GM18507 (cell line): ENCODE data around the gene SRPK2.
"Not testable (repeated sequence)": the region's sequence is repeated elsewhere in the genome, so short reads cannot be mapped to it uniquely, and the experiment has no call there.

Experiments used
- DNase-seq: peaks from one replicate; pipeline ENCODE4 v3.0.0; 2011; ENCODE audit warnings: low read depth; ENCODE audit not compliant: insufficient read length; ENCODE audit errors: extremely low spot score
- FAIRE-seq: peaks from 2 replicates; lab custom pipeline; 2011; peaks lifted over from hg19 to GRCh38; lab: Jason Lieb, UNC

SRPK2 gene

DNA sequence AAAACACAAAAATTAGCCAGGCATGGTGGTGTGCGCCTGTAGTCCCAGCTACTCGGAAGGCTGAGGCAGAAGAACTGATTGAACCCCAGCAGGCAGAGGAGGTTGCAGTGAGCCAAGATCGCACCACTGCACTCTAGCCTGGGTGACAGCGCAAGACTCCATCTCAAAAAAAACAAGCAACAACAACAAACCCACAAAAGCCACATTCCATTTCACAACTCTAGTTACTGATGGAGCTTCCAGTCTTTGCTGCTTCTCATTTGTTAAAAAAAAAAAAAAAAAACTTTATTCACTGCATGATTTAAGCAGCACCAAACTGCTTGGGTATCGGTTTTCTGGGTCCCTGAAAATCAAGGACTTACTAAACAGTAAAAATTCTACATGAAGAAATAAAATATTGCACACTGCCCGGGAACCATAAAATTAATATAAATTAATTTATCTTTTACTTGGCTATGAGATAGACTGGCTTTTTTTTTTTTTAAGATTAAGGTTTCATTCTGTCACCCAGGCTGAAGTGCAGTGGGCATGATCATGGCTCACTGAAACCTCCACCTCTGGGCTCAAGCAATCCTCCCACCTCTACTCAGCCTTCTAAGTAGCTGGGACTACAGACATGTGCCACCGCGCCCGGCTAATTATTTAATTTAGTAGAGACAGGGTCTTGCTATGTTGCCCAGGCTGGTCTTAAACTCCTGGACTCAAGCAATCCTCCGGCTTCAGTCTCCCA is 42.0 kb downstream of the SRPK2 start:
- DNase-seq (no peak), FAIRE-seq (no peak)

DNA sequence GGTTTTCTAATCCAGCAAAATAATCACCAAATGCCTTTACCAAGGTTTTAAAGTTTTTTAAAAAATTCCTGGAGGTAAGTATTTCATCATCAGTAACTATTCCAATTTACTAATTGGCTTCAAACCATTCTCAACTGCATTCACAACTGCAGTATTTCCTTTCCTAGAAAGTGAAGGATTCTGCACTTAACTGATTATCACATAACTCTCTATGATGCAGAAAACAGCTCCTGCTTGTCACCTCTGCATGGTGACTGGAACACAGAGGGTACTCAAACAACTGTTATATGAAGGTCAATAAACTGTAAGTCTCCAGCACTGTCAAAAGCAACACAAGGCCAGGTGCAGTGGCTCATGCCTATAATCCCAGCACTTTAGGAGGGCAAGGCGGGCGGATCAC is 42.6 kb downstream of the SRPK2 start:
- DNase-seq (no peak), FAIRE-seq (no peak)

DNA sequence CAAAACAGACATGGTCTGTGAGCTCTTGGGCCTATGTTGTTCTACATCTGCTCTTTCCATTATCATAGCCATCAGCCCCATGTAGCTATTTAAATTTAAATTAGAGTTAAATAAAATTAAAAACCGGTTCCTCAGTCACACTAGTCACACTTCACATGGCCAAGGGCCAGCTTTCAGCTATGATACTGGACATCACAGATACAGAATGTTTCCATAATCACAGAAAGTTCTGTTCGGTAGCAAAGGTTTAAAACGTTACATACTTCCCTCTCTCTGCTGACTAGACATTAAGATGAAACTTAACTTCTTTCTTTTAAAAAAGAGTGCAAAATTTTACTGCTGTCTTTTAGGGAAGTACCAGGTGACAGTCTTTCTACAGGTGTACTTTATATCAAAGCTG is 43.0 kb downstream of the SRPK2 start:
- DNase-seq, result no peak
- no peak for FAIRE-seq

DNA sequence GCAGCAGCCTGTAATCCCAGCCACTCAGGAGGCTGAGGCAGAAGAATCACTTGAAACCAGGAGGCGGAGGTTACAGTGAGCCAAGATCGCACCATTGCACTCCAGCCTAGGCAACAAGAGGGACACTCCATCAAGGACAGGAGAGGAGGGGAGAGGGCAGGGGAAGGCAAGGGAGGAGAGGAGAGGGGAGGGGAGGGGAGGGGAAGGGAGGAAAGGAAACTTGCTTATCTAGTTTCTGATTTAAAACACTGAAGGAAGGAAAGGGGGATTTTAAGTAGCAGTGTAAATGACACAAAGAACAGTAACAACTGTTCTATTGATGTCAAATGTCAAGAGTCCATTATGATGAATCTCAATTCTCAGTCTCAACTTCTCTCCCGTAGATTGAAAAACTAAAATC is 43.7 kb downstream of the SRPK2 start:
- FAIRE-seq, result no peak
- no peak for DNase-seq

DNA sequence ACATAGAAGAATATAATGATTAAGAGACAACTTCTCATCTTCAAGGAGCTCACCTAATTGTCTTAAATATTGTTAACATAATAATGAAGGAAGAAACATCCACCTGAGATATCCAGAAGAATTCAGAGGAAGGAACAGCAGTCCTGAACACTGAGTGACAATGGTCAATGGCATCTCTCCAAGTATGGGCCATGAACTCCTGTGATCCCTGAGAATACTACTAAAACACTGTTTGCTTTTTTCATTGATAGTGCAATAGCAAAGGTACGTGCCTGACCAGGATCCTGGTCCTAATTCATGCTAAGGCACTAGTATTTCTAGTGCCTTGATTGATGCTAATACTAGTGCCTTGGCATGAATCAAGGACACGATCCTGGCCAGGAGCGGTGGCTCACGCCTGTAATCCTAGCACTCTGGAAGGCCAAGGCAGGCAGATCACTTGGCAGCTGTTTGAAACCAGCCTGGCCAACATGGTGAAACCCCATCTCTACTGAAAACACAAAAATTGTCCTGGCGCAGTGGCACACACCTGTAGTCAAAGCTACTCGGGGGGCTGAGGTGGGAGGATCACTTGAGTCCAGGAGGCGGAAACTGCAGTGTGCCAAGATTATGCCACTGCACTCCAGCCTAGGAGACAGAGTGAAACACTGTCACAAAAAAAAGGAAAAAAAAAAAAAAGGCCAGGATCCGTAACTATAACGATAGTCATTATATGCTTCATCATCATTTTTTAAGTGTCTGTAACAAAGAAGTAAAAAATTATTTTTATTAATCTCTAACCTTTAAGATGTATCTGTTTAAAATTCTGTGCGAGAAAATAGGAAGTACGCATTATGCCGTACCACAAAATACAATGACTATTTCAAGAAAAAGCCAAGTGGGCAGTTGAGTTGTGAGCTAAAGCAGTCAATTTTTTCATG is 49.1 kb downstream of the SRPK2 start:
- FAIRE-seq (no peak), DNase-seq (no peak)

DNA sequence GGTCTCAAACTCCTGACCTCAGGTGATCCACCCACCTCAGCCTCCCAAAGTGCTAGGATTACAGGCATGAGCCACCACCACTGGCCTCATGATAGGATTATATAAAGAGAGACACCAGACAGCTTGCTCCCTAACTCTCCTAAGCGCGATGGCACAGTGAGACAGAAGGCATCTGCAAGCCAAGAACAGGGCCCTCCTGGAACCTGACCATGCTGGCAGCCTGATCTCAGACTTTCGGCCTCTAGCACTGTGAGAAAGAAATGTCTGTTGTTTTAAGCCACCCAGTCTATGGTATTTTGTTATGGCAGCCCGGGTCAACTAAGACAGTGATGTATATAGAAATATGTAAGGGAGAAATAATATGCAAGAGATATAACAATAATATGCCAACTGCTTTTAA is 51.2 kb downstream of the SRPK2 start:
- DNase-seq (no peak), FAIRE-seq (no peak)

DNA sequence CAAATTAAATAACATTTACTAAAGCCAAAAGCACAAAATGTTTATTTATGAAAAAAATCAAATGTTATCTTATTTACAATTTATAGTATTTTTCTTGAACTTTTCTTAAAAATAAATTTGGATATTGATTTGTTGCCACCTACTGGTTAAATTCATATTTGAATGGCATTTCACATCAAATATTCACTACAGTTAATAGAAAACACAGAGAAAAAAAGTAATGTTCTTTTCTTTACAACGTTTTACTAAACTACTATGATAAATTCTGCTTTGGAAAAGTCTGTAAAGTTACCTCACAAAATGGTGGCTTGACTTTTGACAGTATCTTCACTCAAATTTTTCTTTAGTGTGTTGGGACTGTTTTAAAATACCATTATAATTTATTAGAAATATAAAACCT is 52.7 kb downstream of the SRPK2 start:
- no peak for DNase-seq
- FAIRE-seq, result peak; percentile 15

DNA sequence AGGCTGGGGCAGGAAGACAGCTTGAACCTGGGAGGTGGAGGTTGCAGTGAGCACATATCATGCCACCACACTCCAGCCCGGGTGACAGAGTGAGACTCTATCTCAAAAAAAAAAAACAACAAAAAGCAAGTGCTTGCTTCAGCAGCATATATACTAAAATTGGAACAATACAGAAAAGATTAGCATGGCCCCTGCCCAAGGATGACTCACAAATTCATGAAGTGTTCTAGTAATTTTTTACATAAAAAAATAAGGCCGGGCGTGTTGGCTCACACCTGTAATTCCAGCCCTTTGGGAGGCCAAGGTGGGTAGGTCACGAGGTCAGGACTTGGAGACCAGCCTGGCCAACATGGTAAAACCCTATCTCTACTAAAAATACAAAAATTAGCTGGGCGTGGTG is 56.1 kb downstream of the SRPK2 start:
- not testable (repeated sequence) for DNase-seq, FAIRE-seq

DNA sequence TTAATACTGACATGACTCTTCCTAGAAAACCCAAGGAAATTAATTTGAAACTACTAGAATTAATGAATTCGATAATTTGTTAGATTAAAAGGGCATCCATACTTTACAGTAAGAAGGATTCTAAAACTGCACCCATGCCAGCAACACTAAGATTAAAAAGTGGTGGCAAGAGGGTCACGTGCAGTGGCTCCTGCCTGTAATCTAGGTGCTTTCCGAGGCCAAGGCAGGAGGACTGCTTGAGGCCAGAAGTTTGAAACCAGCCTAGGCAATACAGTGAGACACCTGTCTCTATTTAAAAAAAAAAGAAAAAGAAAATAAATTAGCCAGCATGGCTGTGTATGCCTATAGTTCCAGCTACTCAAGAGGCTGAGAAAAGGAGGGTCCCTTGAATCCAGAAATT is 58.2 kb downstream of the SRPK2 start:
- DNase-seq, result no peak
- no peak for FAIRE-seq

DNA sequence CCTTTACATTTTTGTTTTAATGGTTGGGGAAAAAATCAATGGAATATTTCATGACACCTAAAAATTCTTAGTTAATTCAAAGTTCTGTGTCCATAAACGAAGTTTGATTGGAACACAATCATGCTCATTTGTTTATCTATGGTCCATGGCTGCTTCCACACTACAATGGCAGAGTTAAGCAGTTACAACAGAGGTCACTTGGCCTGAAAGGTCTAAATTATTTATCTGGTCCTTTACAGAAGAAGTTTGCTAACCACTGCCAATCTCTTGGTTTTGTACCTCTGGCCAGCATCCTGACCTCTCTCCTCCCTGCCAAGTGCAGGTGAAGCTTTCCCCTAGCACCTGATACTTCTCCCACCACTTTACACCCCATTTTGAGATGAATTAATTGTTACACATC is 61.5 kb downstream of the SRPK2 start:
- FAIRE-seq (no peak), DNase-seq (no peak)

DNA sequence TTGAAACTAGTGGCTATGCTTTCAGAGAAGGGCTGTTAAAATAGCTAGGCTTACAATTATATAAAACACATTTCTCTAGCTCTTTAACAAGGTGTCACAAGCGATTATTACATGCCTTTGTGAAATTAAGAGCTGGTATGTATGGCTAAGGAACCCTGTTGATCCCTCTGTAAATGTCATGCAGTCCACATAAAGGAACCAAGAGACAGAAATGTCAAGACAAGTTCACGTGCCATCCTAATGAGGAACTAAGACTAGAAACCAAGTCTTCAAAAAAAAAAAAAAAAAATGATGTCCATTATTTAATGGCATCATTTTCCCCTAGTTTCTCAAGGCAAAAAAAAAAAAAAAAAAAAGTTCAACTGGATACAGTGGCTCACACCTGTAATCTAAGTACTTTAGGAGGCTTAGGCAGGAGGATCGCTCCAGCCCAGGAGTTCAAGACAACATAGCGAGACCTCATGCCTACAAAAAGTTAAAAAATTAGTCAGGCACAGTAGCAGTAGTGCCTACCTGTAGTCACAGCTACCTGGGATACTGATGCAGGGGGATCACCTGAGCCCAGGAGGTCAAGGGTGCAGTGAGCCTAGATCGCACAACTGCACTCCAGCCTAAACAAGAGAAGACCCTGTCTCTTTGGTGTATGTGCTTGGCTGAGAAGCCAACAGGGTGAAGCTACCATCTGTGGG is 63.4 kb downstream of the SRPK2 start:
- DNase-seq (no peak), FAIRE-seq (peak; percentile 59)

DNA sequence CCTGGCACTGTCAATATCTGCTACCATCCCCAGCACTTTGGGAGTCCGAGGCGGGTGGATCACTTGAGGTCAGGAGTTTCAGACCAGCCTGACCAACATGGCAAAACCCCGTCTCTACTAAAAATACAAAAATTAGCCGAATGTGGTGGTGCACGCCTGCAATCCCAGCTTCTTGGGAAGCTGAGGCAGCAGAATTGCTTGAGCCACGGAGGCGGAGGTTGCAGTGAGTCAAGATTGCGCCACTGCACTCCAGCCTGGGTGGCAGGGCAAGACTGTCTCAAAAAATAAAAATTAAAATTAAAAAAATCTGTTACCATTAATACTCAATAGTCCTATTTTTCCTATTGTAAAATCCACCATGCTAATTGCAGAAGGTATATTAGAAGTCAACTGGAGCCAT is 64.1 kb downstream of the SRPK2 start:
- not testable (repeated sequence) for DNase-seq, FAIRE-seq

DNA sequence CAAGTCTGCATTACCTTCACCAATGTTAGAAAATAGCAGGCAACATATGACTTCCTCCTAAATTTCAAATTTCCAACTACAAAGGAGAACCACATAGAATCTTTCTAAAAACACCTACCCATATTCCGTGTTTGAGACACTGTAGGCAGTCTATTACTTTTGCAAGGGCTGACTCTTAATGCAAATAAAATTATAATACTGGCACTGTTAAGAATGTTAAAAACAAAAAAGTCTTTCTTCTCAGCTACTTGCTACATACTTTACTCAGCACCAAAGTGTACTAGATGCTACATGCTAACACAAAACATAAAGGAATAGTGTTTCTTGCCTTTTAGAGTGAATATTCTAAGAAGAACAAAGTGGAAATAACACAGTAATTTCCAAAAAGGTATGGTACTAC is 65.4 kb downstream of the SRPK2 start:
- no peak for DNase-seq
- FAIRE-seq, result no peak

DNA sequence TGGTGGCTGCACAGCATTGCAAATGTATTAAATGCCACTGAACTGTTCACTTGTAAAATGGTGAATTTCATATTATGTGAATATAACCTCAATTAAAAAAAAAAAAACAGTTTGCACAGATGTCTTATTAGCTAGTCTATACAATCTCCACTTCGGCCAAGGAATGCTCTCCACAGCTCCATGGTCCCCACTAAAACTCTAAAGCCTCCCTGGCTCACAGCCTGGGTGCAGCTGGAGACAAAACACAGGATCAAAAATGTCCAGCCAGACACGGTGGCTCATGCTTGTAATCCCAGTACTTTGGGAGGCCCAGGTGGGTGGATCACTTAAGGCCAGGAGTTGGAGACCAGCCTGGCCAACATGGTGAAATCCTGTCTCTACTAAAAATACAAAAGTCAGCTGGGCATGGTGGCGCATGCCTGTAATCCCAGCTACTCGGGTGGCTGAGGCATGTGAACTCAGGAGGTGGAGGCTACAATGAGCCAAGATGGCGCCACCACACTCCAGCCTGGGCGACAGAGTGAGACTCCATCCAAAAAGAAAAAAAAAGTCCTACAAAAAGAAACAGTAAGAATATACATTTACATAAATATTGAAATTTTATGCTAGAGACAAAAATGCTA is 66.0 kb downstream of the SRPK2 start:
- FAIRE-seq, result no peak
- no peak for DNase-seq

DNA sequence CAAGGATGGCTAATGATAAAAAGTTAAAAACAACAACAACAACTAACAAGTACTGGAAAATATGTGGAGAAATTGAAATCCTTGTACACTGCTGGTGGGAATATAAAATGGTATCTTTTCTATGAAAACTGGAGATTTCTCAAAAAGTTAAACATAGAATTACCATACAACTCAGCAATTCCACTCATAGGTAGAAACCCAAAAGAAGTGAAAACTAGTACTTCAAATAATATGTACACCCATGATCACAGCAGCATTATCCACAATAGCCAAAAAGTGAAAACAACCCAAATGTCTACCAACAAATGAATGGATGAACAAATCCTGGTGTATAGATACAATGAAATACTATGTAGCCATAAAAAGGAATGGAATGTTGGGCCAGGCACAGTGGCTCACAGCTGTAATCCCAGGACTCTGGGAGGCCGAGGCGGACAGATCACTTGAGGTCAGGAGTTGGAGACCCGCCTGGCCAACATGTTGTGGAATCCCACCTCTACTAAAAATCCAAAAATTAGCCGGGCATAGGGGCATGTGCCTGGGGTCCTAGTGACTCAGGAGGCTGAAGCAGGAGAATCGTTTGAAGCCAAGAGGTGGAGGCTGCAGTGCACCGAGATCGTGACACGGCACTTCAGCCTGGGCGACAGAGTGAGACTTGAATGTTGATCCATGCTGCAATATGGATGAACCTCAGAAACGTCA is 66.8 kb downstream of the SRPK2 start:
- FAIRE-seq (no peak), DNase-seq (no peak)

DNA sequence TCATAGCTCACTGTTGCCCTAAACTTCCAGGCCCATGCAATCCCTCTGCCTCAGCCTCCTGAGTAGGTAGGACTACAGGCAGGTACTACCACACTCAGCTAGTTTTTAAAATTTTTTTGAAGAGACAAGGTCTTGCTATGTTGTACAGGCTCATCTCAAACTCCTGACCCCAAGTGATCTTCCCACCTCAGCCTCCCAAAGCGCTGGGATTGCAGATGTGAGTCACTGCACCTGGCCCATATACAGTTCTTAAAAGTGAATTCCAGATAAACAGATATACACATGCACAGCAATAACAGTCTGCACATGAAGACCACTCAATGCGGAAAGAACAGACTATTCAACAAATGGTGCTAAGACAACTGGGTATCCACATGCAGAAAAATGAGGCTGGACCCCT is 67.8 kb downstream of the SRPK2 start:
- DNase-seq (no peak), FAIRE-seq (no peak)

DNA sequence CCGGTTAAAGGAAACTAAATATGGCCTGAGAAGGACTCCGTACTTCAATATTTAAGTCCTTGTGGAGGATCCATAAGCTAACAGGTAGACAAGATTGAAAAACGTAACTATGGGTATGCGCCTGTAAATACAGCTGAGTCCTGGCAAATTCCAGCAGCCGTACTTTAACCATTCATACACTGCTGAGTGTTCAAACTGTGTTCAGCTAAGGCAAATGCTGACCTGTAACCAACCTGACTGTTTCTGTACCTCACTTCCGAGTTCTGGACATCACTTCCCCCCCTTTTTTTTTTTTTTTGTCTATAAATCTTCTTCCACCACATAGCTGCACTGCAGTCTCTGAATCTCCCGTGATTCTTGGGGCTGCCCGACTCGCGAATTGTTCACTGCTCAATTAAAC is 69.1 kb downstream of the SRPK2 start:
- FAIRE-seq (no peak), DNase-seq (no peak)

DNA sequence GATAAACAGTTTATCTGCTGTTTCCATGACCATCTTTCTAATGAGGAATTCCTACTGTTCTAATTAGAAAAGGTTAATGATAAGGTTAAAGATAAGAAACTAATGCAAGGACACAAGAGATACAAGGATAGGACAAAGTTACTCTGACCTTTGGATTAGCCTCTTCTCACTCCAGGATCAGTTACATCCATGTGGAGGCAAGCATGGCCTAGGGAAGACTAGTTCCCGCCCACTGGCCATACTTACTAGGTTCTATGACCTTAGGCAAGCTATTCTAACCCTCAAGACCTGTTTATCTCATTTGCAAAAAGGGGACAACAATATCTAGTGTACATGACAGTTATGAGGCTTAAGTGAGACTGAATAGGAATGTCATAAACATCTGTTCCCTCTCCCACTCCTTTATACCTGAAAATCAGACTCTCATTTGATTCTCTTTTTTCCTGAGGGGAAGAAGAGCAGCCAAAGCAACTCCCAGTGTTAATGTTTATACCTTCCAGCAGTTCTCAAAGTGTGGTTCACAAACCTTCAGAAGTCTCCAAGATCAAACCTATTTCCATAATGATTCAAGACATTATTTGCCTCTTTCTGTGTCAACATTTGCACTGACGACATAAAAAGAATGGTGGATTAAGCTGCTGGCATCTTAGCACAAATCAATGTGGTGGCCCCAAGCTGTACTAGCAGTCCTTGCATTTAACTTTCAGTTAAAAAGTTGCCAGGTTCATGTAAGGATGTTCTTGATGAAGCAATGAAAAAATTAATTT is 72.0 kb downstream of the SRPK2 start:
- FAIRE-seq, result no peak
- no peak for DNase-seq

DNA sequence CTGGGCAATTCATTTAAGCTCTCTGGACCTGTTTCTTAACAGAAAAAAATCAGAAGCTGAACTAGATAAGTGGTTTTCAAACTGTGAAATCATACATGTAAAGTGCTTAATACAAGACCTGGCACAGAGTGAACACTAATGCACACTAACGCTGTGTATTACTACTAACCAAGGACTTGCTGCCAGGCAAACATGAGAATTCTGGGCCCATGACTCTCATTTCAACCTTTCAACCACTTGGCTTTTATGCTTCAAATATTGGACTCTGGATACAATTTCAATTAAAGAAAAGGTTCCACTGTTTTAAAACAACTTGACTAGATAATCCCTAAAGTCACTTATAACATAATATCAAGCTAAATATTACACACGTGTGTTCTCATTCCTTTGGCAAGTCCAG is 73.4 kb downstream of the SRPK2 start:
- FAIRE-seq, result no peak
- DNase-seq, result no peak
